ENCODE results near the gene BPIFB3. TPM values are rescaled to one million over a fixed set of nuclear protein-coding genes. Genes with fewer than 3 reads are reported as not detected.

The BPIFB3 gene
- total RNA-seq, 1 experiment from 2014 or later: not detected

DNA sequence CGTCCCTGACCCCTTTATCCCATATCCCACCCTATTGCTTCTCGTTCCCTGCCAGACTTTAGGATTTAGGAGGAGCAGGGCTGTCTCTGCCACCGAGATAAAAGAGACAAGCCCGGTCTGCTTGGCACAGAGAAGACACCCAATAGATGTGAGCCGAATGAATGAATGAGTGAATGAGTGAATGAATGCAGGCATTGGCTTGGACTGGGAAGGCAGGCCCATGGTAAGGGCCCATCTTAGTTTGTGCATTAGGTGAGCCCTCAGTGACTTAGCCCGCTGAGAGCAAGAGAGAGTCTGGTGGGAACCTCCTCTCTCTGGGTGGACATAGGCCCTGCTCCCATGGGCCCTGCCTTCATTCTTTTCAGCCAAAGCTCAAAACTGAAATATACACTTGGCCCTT is 23.1 kb upstream of the BPIFB3 start:
- TF ChIP-seq EZH2 (IDR thresholded peaks at IDR 0.05; ENCODE audit: borderline replicate concordance, low read depth, low read length, poor library complexity, severe bottlenecking): no peak
- TF ChIP-seq, protein P1, sequence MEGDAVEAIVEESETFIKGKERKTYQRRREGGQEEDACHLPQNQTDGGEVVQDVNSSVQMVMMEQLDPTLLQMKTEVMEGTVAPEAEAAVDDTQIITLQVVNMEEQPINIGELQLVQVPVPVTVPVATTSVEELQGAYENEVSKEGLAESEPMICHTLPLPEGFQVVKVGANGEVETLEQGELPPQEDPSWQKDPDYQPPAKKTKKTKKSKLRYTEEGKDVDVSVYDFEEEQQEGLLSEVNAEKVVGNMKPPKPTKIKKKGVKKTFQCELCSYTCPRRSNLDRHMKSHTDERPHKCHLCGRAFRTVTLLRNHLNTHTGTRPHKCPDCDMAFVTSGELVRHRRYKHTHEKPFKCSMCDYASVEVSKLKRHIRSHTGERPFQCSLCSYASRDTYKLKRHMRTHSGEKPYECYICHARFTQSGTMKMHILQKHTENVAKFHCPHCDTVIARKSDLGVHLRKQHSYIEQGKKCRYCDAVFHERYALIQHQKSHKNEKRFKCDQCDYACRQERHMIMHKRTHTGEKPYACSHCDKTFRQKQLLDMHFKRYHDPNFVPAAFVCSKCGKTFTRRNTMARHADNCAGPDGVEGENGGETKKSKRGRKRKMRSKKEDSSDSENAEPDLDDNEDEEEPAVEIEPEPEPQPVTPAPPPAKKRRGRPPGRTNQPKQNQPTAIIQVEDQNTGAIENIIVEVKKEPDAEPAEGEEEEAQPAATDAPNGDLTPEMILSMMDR (conservative IDR thresholded peaks at IDR 0.05; ENCODE audit: low read depth, low read length): no peak
- no peaks in the 10 kb centered on the region for H3K4me1 ChIP-seq (ENCODE audit: insufficient read depth, low read length, poor library complexity, severe bottlenecking)
- ChIA-PET POLR2A (ENCODE audit: low non-redundant PET) (no interaction called here), CTCF (no interaction called here)
- DNase-seq (ENCODE audit: low spot score): no peak
- intact Hi-C loops (cut with micrococcal nuclease; ENCODE audit: unreplicated experiment): no loop called here
- no TSS peak for BruUV-seq (replicated peaks)
- no peak overlapping the region for H3K4me3 ChIP-seq (ENCODE audit: low read depth, low read length, poor library complexity, severe bottlenecking)
- no peak overlapping the region for H3K27ac ChIP-seq (ENCODE audit: low read depth, low read length, poor library complexity, severe bottlenecking)
- no peaks in the 10 kb centered on the region for H3K36me3 ChIP-seq (ENCODE audit: insufficient read depth, low read length, poor library complexity, severe bottlenecking)
- no peaks in the 10 kb centered on the region for H3K9me3 ChIP-seq (ENCODE audit: low read depth, low read length, poor library complexity, severe bottlenecking)
- peaks cover 5% of the 10 kb centered on the region for H3K27me3 ChIP-seq (replicated peaks; ENCODE audit: insufficient read depth, low read depth, low read length, poor library complexity)

DNA sequence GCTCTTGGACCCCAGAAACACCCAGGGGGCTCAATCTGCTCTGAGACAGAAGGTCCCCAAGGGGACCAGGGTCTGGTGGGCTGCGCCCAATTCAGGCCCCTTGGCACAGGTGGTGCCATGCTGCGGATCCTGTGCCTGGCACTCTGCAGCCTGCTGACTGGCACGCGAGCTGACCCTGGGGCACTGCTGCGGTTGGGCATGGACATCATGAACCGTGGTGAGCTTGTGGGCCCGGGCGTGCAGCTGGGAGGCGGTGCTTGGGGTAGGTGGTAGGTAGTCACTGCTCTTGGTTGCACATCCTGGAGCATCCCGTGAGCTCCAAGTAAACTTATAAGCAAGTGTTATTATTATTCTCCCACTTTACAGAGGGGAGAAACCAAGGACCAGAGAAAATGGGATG is 22.2 kb upstream of the BPIFB3 start, which contains the start of gene BPIFB6:
Gene BPIFB6 (plus strand): TSS at position 118 of the 400 bp plus-strand sequence. CDS start 0 bp downstream, at position 118.
- no peak for TF ChIP-seq EZH2 (IDR thresholded peaks at IDR 0.05; ENCODE audit: borderline replicate concordance, low read depth, low read length, poor library complexity, severe bottlenecking)
- TF ChIP-seq, protein P1 (conservative IDR thresholded peaks at IDR 0.05; ENCODE audit: low read depth, low read length): no peak
- DNase-seq (ENCODE audit: low spot score): no peak
- POLR2A ChIA-PET (ENCODE audit: low non-redundant PET): no interaction called here
- intact Hi-C loops (cut with micrococcal nuclease; ENCODE audit: unreplicated experiment): no loop called here
- Histone ChIP-seq H3K36me3 (ENCODE audit: insufficient read depth, low read length, poor library complexity, severe bottlenecking) (no peaks in the 10 kb centered on the region), H3K27me3 (replicated peaks; ENCODE audit: insufficient read depth, low read depth, low read length, poor library complexity) (peaks cover 5% of the 10 kb centered on the region), H3K9me3 (ENCODE audit: low read depth, low read length, poor library complexity, severe bottlenecking) (no peaks in the 10 kb centered on the region), H3K27ac (ENCODE audit: low read depth, low read length, poor library complexity, severe bottlenecking) (no peak within 1 kb of the TSS), H3K4me1 (ENCODE audit: insufficient read depth, low read length, poor library complexity, severe bottlenecking) (no peaks in the 10 kb centered on the region), H3K4me3 (ENCODE audit: low read depth, low read length, poor library complexity, severe bottlenecking) (no peak within 1 kb of the TSS)
- no TSS peak for BruUV-seq (replicated peaks)
- CTCF ChIA-PET: no interaction called here

DNA sequence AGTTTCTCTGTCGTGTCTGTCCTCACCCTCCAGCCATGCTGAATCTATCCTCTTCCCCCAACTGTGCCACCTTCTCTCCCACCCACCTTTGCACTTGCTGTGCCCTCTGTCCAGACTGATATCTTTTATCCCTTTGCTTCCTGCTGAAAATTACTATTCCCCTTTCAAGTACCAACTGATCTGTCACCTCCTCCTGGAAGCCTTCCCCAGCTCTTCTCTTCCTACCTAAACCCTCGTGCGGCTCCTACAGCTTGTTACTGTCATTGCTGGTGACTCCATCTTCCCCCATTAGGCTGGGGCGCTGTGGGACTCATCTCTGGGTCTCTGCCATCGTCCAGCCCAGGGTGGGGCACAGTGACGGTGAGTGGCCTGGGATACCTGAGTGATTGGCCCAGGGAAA is 21.1 kb upstream of the BPIFB3 start:
- TF ChIP-seq, protein P1 (conservative IDR thresholded peaks at IDR 0.05; ENCODE audit: low read depth, low read length): no peak
- no peak for TF ChIP-seq EZH2 (IDR thresholded peaks at IDR 0.05; ENCODE audit: borderline replicate concordance, low read depth, low read length, poor library complexity, severe bottlenecking)
- intact Hi-C loops (cut with micrococcal nuclease; ENCODE audit: unreplicated experiment): no loop called here
- Histone ChIP-seq H3K36me3 (ENCODE audit: insufficient read depth, low read length, poor library complexity, severe bottlenecking) (no peaks in the 10 kb centered on the region), H3K4me1 (ENCODE audit: insufficient read depth, low read length, poor library complexity, severe bottlenecking) (no peaks in the 10 kb centered on the region), H3K4me3 (ENCODE audit: low read depth, low read length, poor library complexity, severe bottlenecking) (no peak overlapping the region), H3K27ac (ENCODE audit: low read depth, low read length, poor library complexity, severe bottlenecking) (no peak overlapping the region), H3K27me3 (replicated peaks; ENCODE audit: insufficient read depth, low read depth, low read length, poor library complexity) (peaks cover 5% of the 10 kb centered on the region), H3K9me3 (ENCODE audit: low read depth, low read length, poor library complexity, severe bottlenecking) (no peaks in the 10 kb centered on the region)
- POLR2A ChIA-PET (ENCODE audit: low non-redundant PET): no interaction called here
- DNase-seq (ENCODE audit: low spot score): no peak
- BruUV-seq (replicated peaks): no TSS peak
- CTCF ChIA-PET: no interaction called here

Data from A673 (cell line).